ENCODE measurements around the gene TGIF2.
A peak's percentile ranks its signal among the peaks of the same experiment; 100 is the strongest.
"Not testable (repeated sequence)": the region's sequence is repeated elsewhere in the genome, so short reads cannot be mapped to it uniquely, and the experiment has no call there.

The TGIF2 gene

DNA sequence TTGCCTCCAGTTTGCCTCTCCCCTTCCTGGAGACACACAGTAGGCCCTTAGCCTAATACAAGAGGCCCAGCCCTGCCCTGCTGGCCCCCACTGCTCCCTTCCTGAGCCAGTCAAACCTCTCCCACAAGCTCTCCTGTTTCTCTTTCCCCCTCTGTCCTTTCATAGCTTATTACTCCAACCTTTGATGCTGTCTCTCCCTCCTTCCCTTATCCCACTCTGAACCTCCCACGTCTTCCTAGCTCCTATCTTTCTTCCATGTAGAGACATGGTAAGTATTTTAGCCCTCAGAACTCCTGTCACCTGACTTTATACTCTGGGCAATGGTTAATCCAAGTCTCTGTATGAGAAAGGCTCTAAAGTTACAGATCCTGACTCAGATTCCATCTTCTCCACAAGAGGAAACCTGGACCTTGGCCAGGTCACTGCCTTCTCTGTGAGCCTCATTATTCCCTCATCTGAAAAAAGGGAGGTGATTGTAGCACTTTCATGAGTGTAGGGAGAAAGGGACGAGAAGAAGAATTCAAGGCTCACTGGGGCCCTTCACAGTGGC is 6.7 kb downstream of the TGIF2 start:
- DNase-seq = no peak

DNA sequence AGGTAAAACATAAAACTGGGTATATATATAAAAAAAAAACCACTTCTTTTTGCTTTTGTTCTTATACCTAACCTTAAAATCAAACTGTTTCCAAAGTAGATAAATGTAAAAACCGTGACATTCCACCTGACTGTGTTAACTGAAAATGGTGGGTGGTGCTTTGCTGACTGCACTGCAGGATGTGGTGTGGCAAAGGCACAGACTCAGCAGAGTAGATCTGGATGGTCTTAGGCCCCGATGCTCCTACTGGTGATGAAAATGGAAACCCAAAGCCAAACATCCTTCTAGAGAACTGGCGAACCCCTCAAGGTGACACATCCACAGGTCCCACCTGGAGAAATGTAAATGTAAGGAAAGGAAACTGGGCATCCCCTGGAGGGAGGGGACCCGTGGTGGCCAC is 8.9 kb downstream of the TGIF2 start:
- no peak for DNase-seq

DNA sequence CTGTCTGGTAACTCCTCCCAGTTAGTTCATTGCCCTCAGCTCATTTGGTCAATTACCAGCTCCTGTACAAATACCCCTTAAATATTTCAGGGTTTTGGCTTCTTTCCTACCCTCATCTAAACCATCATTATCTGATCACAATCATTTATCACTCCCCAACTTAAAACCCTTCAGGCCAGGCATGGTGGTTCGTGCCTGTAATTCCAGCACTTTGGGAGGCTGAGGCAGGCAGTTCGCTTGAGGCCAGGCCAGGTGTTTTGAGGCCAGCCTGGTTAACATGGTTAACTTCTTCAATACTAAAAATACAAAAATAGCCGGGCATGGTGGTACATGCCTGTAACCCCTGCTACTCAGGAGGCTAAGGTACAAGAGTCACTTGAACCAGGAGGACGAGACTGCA is 9.4 kb downstream of the TGIF2 start:
- DNase-seq = no peak

DNA sequence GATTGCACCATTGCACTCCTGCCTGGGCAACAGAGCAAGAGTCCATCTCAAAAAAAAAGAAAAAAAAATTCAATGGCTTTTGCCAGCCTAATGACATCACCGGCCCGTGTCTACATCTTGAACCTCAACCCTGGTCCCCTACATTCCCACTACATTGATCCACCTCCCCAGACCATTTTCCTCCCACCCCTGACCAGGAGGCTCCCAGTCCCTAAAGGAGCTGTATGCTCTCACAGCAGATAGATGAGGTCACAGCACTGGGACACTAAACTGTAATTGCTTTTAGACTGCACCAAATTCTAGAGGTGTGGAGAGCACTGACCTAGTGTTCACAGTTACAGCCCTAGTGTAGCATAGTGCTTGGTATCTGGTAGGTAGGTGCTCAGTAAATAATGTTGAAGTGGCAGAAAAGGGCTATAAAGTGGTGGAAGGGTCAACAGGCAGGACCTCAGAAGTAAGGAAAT is 10.7 kb downstream of the TGIF2 start:
- DNase-seq = no peak

DNA sequence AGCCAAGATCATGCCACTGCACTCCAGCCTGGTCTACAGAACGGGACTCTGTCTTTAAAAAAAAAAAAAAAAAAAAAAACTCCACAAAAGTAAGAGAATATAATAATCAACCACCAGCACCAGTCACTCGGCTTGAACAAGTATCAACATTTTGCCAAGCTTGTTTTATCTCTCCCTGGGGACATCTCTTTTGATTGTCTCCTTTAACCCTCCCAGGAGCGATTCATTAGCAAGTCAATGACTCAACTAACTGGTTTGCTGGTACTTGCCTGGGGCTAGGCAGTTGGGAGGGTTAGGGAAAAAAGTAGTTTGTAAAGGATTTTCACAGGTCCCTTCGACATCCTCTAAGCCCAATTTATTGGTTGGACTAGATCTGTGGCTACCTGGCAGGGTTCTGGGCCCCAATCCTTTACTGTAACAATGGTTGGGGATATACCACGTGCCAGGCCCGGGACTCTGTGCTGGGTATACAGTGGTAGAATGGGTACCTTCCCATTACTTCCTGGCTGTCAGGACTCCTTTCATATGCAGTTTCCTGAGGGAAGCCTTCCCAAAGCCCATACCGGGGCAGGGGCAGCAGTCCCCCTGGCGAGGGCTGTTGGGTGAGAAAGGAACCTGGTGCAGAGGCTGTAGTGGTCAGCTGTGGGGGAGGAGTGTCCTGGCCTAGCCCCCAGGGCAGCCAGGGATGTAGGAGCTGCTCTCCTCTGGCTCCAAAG is 12.2 kb downstream of the TGIF2 start:
- DNase-seq = no peak

DNA sequence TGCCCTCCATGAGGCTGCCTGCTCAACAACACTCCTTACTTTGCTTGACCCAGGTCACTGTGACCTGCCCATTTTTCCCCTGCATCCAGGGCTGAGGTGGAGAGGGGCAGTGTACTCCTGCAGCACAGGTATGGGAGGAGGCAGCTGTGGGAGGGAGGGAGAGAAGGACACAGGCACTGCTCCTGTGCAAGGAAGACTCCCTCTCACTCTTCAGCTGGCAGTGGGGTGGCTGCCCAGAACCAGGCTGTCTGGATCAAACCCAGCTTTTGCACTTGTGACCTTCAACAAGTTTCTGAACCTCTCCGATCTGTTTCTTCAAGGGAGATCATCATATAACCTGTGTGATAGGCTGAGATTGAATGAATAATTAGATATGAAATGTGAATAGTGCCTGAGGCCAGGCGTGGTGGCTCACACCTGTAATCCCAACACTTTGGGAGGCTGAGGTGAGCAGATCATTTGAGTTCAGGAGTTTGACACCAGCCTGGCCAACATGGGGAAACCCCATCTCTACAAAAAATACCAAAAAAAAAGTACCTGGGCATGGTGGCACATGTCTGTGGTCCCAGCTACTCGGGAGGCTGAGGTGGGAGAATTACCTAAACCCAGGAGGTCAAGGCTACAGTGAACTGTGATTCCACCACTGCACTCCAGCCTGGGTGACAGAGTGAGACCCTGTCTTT is 14.1 kb downstream of the TGIF2 start:
- no peak for DNase-seq

DNA sequence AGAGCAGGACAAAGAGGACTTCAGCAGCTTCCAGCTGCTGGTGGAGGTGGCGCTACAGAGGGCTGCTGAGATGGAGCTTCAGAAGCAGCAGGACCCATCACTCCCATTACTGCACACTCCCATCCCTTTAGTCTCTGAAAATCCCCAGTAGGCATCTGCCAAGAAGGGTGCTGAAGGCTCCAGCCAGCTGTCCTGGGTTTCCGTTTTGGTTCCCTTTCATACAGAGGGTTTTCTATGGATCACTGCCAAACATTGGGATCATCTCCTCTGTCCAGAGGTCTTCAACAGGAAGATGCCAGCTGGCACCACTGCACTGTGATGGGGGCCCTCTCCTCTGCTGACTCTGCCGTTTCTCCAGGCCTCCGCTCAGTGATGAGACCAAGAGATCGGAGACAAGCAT is 17.9 kb downstream of the TGIF2 start:
- DNase-seq = no peak

DNA sequence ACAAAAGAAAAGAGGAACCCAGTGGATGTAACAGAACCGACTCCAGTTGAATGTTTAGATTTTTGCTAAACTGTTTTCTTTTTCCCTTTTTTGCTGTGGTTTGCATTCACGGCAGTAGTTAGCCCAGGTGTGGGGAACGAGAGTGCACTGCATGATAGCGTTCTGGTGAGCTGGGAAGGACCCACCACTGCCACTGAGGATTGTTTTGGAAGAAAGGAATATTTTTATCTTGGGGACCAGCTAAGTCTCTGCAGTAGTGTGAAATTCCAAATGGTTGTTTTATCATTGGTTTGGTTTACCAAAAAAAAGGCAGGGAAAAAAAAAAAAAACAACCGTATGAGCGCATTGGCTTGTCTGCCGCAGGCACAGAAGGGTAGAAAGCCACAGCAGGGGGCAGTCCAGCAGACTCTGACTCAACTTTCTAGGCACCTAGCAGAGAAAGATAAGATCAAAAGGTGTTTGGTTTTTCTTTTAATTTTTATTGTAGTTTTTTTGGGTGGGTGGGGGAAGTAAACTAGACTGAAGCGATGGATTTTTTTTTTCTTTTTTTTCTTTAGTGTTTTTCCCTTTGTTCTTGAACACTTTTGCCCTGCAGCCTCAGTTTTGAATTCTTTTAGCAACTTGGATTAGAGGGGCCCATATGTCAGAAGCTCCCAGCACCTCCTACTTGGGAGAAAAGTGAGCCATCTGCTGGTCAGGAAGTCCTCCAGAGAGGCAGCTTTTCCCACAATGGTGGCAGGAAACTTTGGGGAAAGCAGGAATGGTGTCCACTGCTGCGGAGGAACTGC is 18.7 kb downstream of the TGIF2 start:
- no peak for DNase-seq

DNA sequence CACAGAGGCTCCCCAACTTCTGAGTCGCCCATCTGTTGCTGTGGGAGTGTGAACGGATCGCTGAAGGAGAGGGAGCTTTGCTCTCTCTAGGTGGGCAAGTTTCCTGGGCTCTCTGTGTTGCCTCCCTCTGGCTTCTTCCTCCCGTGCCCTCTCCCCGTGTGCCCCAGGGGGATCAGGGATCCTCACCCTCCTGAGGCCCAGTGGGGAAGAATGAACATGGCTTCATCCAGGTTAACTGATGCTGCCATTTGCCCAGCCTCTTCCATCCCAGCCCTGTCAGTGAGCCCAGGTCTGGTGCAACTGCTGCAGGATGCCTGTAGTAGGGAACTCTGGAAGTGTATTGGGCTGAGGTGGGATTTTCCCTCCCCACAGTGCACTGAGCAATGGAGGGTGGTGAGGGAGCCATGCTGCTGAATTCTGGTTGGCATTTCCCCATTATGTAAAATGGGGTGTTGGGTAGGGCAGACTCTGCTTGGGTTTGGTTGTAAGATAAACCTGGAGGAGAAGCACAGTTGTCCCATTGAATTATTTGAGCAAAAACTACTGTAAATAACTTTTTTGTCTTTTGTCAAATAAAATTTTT is 20.0 kb downstream of the TGIF2 start:
- DNase-seq = no peak

DNA sequence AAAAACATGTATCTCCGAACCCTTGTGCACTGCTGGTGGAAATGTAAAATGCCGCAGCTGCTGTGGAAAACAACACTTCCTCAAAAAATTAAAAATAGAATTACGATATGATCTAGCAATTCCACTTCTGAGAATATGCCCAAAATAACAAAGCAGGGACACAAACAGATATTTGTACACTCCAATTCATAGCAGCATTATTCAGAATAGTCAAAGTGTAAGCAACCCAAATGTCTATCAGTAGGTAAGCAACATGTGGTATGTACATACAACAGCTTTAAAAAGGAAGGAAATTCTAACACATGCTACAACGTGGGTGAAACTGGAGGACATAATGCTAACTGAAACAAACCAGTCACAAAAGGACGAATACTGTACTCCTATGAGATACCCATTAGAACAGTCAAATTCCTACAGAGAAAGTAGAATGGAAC is 26.5 kb downstream of the TGIF2 start:
- peak; percentile 19 for DNase-seq

DNA sequence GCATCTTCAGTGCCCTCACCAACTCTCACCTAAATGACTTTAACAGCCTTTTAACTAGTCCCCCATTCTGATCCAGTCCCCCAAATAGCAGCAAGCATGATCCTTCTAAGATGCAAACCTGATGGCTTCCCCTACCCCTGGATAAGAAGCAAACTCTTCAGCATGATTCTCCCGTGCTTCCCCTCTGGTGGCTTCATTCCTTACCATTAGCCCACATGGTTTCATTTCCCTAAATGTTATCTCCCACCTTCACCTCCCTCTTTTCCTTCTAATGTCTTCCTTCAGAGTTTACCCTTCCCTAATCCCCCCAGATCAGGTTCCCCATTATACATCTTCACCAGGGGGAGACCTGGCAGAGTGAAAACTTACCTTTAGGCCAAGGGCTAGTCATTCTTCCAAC is 28.1 kb downstream of the TGIF2 start:
- no peak for DNase-seq

DNA sequence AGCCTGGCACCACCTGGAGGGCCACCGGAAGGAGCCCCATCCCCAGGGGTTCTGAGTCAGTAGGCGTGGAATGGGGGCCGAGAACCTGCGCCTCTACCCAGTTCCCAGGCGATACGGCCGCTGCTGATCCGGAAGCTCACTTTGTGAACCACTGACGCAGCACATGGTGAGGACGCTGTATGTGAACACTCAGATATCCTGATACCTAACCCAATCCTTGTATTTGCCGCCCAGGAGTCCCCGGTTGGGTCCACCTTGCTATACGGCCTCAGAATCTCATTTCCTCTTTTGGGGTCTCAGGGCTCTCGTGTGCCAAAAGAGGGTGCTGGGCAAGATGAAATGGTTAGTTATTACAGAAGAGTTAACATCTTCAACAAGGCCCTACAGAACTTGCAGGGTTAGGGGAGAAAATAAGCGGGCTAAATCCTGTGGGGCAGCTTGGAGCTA is 31.6 kb downstream of the TGIF2 start:
- DNase-seq = peak; percentile 73

DNA sequence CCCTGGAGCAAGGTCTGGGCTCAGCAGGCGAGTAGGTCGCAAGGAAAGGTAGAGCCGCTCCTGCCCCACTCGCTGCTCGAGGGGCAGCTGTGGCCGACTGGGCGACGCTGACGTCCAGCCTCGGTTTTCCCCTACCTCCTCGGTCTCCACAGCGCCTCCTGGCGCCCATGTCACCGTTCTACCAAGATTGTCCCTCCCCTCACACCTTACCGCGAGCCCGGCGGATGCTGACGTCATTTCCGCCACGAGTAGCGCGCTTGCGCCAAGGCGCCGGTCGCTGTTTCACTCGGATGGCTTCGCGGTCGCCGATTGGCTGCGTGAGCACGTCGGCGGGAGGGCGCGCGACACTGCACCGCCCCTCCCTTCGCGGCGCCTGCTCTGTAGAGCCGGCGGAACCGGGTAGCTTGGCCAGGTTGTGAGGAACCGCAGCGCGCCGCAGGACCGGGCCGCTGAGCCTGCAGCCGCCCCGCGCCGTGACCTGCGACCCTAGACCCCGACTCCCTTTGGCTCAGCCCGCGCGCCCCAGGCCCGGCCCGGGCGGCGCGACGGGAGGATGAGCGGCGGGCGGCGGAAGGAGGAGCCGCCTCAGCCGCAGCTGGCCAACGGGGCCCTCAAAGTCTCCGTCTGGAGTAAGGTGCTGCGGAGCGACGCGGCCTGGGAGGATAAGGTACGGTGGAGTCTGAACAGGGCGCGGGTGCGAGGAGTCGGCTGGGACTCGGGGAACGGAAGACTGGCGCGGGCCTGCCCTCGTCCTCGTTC is 32.2 kb downstream of the TGIF2 start, which contains the start of gene RAB5IF:
TSS of gene RAB5IF (plus strand) at position 381 of the 759 bp plus-strand sequence. CDS start at position 554, 173 bp downstream.
- peak; percentile 99 for DNase-seq

DNA sequence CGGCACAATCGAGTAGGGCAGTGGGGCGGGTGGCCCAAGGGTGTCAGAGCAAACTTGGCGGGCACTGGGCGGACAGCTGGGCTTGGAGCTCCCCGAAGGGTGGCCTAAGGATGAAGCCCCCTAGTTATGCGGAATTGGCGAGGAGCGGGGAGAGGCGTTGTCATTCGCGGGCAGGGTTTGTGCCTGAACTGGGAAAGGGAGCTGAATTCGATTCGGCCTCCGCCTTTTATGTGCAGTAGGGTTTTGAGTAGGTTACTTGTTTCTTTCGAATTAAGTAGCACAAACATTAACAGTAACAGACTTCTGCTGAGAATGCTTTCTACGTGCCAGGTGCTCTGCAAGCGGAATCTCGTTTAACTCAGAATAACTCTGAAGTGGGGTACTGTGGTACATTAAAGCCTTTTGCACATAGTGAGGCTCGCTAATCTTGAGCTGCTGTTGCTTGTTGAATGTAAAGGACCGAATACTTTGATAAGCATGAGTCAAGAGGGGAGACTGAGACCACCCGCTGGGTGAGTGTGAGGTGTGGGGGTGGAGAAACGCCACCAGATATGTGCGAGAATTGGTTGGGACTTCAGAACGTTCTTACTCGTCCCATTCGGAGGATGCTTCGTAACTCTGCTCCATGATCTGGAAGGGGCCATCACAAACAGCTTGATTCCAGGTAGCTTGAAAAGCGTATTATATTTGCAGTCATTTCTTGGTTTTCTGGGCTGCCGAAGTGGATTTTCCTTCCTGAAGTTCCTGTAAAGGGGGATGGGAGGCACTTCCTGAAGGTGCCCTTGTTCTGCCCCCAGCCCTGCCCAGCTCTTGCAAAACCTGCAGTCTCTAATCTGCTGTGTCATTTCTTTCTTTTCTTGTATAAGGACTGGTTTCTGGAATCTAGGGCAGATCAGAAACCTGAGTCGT is 33.0 kb downstream of the TGIF2 start:
- peak; percentile 77 for DNase-seq

DNA sequence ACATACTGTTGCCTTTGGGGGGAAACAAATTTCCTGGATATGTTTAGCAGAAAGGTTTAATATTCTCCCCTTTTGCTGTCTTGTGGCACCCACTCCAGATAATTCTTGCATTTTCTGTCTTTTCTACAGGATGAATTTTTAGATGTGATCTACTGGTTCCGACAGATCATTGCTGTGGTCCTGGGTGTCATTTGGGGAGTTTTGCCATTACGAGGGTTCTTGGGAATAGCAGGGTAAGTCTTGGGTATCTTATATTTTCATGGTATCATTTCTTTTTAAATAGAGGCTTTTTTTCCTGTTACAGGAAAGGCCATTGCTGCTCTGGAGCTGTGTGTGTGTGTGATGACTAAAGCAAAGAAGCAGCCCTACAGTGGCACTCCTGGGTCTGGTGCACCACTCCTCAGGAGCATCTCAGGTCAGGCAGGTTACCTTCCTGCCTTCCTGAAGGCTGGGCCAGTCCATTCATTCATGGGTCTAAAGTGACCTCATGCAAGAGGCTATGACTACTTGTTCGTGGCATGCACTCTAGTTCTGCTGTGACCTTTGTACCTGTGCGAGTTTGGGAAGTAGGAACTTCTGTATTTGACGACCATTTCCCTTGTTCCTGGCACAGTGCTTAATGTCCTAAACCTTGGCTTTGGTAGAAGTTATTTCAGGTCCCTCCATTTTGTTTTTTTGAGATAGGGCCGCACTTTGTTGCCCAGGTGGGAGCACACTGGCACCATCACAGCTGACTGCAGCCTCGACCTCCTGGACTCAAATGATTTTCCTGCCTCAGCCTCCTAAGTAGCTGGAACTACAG is 34.4 kb downstream of the TGIF2 start:
- DNase-seq = no peak

DNA sequence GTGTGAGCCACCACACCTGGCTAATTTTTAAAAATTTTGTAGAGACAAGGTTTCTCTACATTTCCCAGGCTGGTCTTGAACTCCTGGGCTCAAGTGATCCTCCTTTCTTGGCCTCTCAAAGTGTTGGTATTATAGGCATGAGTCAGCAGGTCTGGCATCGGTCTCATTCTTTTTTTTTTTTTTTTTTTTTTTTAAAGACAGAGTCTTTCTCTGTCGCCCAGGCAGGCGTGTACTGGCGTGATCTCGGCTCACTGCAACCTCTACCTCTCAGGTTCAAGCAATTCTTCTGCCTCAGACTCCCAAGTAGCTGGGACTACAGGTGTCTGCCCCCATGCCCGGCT is 35.0 kb downstream of the TGIF2 start:
- DNase-seq = not testable (repeated sequence)

DNA sequence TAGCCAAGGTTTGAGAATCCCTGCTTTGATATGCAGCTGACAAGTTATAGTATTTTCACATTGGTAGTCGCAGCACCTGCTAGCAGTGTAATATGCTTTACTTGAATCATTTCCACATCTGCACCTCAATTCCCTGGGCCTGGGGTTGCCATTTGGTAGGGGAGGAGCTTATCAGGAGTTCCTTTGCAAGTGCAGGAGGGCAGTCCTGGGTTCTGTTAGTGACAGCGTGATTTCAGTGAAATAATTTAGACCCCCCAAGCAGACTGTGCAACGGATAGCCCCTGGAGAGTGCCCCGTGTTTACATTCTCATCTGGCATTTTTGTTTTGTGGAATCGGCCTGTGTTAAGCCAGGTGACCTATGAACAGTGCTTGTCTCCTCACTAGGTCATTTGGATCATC is 38.2 kb downstream of the TGIF2 start:
- DNase-seq = no peak

DNA sequence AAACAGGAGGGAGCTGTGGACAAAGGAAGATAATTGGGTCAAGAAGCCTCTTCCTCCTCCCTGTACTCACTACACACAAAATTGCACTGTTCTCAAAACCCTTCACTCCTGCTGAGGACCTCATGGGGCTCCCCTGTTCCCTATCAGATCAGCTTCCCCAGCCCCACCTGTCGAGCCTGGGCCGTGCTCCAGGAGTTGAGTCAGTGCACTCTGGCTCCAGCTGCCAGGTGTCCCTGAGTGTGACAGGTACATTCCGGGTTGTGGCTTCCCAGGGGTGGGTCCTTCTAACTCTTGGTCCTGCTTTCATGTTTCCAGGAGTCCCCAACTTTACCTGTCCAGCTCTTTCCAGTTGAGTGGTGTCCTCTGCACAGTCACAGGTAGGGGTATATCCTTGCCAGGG is 40.6 kb downstream of the TGIF2 start:
- DNase-seq = no peak

DNA sequence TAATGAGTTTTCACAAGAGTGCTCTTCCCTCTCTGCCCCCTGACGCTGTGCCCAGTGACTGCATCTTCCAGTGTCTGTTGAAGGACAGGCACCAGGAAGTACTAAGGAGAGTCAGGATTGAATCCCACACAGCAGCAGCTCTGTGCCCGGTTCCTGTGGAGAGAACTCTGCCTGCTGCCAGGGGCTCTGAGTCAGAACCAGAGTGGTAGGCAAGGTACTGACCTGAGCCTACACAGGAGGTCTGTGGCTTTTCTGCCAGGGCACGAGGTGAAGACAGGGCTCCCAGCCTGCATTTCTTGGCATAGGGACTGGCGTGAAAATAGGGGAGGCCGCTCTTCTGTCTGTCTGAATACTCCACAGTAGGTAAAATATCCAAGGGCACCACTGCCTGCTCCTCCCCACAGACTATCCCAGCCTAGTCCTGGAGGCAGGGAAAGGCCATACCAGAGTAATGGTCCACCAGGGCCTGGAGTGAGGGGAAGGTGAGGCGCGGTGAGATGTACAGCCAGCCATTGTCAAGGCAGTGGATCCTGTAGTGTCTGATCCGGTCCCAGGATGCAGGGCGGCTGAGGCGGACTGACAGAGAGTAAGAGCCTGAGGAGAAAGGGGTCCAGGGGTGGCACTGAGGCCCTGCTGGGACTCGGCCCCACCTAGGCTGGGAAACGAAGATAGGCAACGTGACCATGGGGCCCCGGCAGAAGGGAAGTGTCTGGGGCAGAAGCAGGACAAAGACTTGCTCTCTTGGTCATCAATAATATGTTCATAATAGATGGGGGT is 41.6 kb downstream of the TGIF2 start:
- DNase-seq = no peak
